SKM-1 (cell line): ENCODE measurements around the gene ATP4A.

ENCODE experiments used
- DNase-seq: peaks from one replicate; lab custom pipeline; 2025; ENCODE audit not compliant: unreplicated experiment; lab: John Stamatoyannopoulos, UW

ATP4A gene

DNA sequence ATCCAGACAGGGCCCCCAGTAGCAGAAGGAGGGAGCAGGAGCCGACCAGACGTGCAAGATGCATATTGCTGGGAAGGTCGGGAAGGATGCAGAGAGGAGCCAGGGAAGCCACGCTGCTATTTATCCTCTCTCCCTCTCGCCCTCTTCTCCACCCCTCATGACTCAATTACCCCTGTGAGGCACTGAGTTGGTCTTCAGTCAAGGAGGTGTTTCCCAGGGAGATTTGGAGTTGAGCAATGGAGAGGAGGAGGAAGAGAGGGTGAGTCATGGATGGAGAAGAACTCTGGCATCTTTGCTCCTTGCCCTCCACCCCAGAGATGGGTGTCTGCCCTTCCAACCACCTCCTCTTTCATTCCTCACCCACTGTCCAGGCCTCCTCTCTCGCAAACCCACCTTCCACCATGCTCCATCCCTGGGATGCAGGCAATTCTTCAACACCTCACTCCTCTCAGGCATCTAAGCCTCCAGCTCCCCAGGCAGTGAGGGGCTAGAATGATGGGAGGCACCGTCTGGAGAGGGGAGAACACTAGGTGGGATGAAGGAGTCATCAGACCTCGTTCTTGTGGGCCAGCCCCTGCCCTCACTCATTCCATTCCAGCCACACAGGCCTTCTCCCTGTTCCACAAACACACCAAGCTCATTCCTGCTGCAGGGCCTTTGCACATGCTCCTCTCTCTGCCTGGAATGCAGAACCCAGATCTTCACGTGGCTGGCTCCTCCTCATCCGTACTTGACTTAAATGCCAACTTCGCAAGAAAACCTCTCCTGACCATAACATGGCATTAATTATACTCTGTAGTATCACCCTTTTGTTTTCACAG lies 35.0 kb downstream of the ATP4A start, which contains the start of gene SBSN:
TSS of gene SBSN (minus strand) at position 94 of the 821 bp plus-strand sequence. CDS start at position 64, 30 bp downstream.
- no peak for DNase-seq

DNA sequence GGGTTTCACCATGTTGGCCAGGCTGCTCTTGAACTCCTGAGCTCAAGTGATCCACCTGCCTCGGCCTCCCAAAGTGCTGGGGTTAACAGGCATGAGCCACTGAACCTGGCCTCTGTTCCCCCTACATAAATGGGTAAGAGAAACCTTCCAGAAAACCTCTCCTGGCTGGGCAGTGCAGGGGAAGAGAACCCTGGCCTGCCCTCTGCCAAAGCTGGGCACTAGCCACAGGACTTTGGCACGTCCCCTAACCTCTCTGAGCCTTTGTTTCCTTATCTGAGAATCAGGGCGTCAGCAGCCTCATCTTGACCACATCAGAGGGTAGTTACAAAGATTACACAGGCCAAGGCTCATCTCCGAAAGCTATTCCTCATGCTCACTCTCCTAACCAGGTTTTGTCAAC lies 37.6 kb downstream of the ATP4A start:
- no peak for DNase-seq

DNA sequence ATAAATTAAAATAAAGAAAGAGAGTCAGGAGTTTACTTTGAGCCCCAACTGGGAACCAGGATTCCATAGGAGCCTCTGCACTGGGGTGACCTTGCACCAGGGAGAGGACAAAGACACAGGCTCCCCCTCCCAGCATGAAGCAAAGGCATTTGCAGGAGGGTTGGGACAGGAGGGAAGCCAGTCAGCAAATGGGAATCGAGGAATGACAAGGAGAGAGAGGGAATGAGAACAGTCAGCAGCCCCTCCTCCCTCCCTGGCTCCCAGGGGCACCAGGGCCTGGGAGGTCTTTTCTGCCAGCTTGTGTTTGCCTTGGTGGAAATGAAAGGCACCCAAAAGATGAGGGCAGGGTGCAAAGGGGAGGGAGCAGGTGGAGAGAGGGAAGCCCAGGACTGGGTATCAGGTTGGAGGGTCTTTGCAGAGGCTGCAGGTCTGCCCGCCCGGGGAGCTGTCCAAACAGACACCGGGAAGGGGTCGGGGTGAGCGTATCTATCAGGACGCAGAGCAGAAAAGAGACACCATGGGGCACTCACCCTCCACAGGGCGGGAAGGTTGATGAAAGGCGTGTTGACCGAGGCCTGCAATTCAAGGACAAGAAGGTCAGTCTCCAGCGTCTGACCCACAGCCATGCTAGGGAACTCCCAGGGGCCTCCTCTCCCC lies 39.1 kb downstream of the ATP4A start:
- DNase-seq: no peak

DNA sequence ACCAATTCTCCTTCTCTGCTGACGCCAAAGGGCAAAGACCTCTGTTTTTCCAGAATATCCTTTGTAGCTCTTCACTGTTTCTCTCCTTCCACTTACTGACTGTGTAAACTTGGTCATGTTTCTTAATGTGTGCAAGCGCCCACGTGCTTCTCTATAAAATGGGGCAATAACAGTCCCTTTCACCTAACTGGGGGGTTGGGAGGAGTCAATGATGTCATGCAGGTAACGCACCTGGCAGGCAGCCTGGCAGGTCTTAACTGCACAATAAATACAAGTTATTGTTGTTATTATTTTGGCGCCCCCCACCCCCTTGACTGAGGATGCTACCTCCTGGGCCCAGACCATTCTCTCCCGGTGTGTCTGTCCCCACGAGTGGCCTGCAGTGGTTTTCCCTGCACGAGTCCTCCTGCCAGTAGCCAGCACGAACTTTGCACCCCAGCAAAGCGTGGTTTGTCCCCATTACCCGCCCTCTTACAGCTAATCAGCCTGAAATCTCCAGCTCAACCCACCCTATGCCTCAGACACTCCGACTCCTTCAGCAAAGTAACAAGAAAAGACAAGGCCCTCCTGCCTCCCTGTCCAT lies 40.6 kb downstream of the ATP4A start:
- no peak for DNase-seq

DNA sequence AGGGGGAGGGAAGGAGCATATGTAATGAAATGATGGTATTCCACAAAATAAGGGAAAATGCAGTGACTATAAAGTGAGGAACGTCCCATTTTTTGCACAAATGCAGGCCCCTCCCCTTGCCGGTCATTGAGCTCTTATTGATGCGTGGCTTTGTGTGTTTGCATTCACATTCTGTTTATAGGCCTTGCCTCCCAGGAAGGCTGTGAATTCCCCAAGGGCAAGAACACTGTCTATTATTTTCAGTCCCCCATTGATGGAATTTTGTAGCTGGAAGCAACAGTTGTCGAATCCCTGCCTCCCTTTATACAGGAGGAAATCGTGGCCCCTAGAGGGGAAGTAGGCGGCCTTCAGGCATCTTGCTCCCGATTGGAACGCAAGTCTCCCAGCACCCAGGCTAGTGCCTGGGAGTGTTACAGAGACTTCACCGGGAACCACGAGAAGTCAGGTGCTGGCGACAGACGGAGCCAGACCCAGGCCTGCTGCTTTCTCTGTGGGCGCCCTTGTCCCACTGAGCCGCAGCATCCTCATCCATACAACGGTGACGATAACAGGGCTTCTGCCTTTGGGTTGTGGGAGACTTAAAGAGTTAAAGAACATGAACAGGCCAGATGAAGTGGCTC lies 42.2 kb downstream of the ATP4A start:
- no peak for DNase-seq

DNA sequence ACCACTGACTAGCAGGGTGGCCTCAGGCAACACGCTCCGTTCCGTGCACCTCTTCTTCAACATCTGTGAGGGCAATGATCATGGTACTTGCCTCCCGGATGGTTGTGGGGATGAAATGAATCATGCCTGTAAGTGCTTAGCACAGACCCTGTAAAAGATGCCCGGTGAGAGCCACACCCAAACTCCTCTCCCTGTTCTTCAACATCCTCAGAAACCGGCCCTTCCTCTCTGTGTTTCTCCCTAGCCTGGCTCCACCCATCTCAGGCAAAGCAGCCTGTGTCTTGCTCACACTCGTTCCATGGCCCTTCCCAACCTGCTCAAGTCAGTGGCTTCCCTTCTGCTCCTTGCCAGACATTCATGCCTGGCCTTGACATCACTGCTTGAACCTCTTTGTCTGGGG lies 44.2 kb downstream of the ATP4A start:
- no peak for DNase-seq

DNA sequence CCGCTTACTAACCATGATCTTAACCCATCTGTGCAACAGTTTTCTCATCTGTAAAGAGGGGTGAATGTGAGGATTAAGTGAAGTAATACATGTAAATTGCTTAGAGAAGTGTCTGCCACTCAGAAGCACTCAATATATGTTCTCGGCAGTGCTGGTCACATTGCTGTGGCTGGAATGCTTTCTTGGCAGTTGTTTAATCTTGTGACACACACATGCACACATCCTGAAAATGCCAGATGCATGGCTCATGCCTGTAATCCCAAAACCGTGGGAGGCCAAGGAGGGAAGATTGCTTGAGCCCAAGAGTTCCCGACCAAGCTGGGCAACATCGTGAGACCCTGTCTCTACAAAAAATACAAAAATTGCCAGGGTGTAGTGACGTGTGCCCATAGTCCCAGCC lies 45.1 kb downstream of the ATP4A start:
- DNase-seq: no peak

DNA sequence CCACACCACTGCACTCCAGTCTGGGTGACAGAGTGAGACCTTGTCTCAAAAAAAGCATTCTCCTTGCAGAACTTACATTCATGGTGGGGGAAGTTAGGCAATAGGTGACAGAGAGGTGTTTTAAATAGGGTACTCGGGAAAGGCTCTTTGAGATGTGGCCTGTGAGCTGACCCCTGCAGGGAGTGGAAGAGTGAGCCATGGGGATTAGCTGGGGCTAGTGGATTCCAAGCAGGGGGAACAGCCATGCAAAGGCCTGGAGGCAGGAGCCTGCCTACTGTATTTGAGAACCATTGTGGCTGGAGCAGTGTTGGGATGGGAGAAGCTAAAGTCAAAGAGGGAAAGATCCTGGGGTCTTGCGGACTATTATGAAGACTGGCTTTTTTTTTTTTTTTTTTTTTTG lies 46.1 kb downstream of the ATP4A start:
- DNase-seq: no peak

DNA sequence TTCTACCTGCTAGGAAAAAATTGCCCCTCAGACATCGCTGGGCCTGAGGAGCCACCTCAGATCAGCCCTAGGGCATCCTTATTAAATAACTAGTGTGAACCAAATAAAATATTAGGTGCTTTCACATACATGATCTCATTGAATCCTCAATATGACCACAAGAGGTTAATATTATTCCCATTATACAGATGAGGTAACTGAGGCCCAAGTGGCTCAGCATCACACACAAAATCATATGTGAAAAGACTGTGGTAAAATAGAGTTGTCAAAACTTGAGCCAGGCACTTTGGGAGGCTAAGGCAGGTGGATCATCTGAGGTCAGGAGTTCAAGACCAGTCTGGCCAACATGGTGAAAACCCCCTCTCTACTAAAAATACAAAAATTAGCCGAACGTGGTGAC lies 47.1 kb downstream of the ATP4A start:
- DNase-seq: no peak

DNA sequence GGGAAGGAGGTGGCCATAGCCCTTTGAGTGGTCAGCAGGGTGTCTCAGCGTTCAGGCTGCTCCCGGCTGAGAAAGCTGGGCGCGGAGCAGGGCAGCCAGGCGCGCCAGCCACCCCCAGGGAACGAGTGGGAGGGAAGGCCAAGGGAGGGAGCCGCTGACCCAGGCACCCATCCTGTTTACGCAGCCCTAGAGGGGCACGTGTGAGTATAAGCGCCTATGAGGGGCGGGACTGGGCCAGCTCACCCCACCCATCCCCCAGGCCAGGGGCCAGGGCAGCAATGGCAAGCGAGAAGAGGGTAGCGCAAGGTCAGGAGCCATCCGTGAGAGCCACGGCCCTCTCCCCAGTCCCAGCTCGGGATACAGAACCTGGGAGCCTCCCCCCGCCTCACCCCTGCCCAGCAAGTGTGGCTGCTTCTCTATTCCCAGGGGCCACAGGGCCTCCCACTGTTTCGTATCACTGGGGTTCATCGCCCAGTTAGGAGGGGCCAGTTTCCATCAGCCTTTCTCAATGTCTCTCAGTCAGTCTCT lies 49.1 kb downstream of the ATP4A start:
- no peak for DNase-seq

DNA sequence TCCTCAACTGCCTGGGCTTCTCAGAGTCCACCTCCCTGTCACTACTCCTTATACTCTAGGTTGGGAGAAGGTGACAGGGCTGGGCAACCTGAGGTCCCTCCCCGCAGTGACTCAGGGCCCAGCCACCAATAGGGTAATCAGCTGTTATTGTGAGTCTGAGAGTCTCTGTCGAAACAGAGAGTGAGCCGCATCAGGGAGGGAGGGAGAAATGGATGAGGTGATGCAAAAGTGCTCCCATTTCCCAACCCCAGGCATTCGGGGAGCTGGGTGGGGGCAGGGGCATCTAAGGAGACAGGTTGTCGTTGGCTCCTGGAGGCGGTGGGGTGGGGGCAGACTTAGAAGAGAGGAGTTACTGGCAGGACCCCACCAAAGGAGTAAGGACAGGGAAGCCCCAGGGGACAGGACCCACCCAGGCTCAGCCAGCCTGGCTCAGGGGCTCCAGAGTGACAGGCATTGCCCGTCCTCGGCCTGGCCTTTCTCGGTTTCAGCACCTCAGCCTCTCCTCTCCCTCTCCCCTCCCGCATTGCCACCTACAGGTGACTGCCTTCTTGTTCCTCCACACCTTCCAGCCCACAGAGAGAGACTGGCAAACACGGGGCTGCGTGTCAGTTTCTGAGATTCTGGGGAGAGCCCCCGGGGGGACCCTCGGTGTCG lies 49.7 kb downstream of the ATP4A start, which contains the start of gene DMKN:
TSS of gene DMKN (minus strand) at position 22 of the 654 bp plus-strand sequence. CDS start 174 bp downstream, outside the sequence.
- no peak for DNase-seq

DNA sequence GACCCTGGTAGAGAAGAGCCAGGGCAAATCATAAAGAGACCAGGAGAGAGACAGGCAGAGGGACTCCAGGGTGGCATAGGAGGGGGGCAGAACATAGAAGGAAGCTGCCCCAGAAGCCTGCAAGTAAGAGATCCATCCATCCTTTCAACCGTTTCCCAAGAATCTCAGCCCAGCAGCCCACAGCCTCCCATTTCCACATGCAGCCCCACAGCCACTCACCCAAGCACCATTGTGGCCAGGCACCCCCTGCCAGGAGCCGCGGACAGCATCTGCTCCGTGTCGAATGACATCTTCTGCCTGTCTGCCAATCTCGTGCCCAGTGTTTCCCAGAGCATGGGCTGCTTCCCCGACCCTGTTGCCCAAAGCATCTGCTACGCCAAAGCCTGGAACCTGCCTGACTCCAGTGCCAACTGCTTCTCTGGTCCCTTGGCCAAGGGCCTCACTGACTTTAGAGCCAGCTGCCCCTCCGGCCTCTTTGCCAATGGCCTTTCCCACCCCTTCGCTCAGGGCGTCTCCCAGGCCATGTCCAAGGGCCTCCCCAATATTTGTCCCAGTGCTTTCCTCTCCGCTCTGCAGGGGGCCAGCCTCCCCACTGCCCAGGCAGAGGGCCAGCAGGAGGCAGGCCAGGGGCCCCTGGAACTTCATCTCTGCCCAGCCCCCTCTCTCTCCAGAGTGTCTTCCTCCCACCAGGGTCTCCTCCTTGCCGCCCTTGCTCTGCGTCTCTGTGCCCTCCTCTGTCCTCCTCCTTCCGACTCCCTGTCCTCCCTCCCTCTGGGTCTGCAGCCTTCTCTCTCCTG lies 50.4 kb downstream of the ATP4A start:
- DNase-seq: no peak

DNA sequence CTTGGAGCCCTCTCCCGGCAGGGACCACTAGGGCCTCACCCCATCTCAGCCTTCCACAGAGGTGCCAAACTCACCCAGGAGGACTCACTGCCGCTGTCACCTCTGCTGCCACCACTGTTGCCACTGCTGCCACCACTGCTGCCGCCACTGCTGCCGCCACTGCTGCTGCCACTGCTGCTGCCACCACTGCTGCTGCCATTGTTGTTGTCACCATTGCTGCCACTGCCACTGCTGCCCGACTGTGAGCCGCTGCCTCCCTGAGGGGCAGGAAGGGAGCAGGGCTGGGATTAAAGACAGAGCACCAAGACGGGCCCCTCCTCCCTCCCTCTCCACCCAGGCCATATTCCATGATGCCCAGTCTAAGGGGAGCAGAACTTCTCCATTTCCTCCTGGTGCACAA lies 52.1 kb downstream of the ATP4A start:
- no peak for DNase-seq

DNA sequence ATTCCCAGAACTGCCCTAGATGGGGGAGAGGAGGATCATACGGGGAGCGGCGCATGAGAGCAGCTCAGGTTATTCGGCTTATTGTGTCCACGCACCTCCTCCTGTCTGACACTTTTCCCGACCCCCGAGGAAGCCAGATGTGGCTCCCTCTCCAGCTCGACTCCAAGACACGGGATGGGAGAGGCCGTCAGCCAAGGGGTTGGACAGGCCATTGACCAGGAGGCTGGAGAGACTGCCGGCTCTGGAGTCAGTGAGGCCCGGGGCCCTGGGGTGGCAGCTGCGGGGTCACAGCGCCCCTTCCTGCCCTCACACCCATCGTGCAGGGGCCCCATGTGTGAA lies 52.9 kb downstream of the ATP4A start:
- no peak for DNase-seq

DNA sequence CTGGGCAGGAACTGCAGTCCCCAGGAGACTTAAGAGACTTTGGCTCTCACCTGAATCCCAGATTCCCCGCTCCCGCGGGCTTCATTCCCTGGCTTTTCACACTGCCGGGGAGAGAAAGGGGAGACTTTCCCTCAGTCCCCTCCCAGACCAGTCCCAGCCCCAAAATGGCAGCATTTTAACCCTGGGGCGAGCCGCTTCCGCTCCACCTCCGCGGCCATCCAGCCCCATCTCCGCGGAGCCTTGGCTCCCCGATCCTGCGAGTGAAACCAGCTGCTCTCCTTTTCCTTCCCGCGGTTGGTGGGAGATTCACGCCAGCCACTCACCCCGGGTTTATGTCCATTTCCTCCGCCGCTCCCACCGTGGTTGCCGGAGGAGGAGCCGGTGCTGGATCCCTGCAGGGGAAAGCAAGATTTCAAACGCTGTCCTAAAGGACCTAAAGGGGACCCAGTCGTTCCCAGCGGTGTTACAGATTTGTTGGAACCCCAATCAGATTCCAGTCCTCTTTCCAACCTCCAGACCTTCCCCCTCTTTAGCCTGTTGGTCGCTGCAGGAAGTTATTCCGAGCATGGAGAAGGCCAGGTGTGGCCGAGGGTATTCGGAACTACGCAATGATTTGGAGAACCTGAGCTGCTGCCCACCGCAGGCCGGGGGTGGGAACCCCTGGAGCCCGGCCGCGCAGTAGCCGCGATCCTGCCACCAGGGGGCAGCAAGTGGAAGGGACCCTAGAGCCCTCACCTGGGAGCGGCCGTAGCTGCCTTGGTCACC lies 53.4 kb downstream of the ATP4A start:
- DNase-seq: peak; percentile 6

DNA sequence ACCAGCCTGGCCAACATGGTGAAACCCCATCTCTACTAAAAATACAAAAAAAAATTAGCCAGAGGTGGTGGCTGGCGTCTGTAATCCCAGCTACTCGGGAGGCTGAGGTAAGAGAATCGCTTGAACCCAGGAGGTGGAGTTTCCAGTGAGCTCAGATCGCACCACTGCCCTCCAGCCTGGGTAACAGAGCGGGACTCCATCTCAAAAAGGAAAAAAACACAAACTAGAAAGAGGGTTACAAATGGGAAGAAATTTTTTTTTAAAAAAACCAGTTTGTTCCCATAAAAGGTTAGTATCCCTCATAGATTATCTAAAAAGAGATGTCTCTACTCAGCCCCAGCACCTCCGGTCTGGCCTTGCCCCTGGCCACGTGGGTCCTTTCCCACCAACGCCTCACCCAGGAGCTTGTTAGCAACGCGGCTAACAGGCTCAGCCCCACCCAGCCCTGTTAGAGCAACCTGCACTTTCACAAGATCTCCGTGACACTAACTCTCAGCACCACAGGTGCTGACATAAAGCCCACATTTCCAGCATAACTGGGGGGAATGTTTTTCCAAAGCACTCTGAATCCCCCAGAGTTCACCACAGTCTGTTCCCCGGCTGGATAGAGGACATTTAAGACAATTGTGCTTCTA lies 54.3 kb downstream of the ATP4A start:
- DNase-seq: no peak

DNA sequence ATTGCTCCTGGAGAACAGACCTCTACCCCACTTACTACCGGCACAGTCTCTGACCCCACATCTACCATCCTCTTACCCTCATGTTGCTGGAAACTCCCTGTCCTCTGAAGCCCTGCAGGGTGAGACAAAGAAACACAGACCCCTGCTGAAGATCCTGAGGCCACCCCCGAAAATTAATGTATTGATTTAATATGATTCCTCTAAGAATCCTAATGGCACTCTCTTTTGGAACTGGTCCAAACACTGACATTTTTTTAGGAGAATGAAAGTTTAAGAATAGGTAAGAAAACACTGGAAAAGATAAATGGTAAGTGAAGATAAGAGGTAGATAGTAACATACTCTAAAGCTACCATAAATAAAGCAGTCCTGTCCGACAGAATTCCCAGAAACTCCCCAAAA lies 55.3 kb downstream of the ATP4A start:
- no peak for DNase-seq

DNA sequence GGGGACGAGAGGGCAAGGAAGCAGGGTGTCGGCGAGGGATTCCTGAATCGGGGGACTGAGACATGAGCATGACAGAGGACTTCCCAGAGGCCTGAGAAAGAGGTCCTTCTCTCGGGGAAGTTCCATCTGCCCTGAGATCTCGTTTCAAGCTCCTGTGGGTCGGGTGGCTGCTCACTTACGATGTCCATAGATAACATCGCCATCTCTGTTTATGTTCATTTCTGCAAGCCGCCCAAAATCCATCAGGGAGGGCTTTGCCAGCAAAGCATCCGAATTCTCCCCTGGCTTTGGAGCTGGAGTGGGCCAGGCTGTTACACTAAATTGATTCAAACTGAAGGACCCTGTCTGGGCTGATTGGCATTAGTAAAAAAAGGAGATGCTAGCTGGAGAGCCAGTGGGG lies 55.9 kb downstream of the ATP4A start:
- no peak for DNase-seq

DNA sequence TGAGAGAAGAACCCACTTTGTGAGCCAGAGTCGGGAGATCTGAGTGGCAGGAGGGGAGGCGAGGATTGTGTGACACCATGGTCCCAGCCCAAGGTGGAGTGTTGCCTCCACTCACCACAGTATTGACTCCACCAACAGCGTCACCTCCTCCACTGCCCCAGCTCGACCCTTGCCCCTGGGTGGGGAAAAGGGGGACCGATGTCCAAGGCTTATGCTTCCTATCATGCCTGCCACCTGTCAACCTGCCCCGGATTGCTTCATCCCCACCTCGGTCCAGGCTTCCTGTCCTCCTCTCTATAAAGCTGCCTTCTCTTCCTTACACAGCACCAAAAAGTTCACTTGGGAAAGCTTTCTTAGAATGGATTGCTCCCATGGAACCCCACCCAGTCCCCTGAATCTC lies 57.4 kb downstream of the ATP4A start:
- DNase-seq: no peak
